IPS DF 6.9 (cell line): ENCODE results near the gene FBXW4.
A peak's percentile ranks its signal among the peaks of the same experiment; 100 is the strongest.
"Not testable (repeated sequence)": the region's sequence is repeated elsewhere in the genome, so short reads cannot be mapped to it uniquely, and the experiment has no call there.

Experiments
- DNase-seq: peaks from one replicate; pipeline ENCODE4 v3.0.0-alpha.2; 2013; ENCODE audit warnings: low read depth, low spot score
- H3K27ac ChIP-seq: one replicate; pipeline ENCODE4 v1.5.1; 2013; ENCODE audit warnings: low read length, control low read depth
- H3K27me3 ChIP-seq: 2 replicates; pipeline ENCODE4 v1.6.1; 2013; ENCODE audit warnings: mild to moderate bottlenecking, low read length; ENCODE audit not compliant: control insufficient read depth, insufficient read depth
- H3K36me3 ChIP-seq: 2 replicates; pipeline ENCODE4 v1.6.1; 2013; ENCODE audit warnings: low read length; ENCODE audit not compliant: control insufficient read depth, insufficient read depth
- H3K4me1 ChIP-seq: 2 replicates; pipeline ENCODE4 v1.6.1; 2013; ENCODE audit warnings: low read length; ENCODE audit not compliant: control insufficient read depth, insufficient read depth
- H3K4me3 ChIP-seq: 2 replicates; pipeline ENCODE4 v1.5.1; 2013; ENCODE audit warnings: mild to moderate bottlenecking, low read length
- H3K9me3 ChIP-seq: 2 replicates; pipeline ENCODE4 v1.6.1; 2013; ENCODE audit warnings: low read length, inconsistent platforms; ENCODE audit not compliant: control insufficient read depth, insufficient read depth
- WGBS: extraction: QIAGEN DNeasy Blood & Tissue Kit; methylation state at CpG from one replicate; pipeline ENCODE4 v1.1.7; 2013; ENCODE audit warnings: mixed read lengths, missing lambda C conversion rate; ENCODE audit not compliant: insufficient read length, insufficient coverage; 5-methylcytosine and 5-hydroxymethylcytosine counted together

Gene FBXW4

GRCh38 chr10:101611096-101611905, 83.7 kb downstream of the FBXW4 start:
- no peak overlapping the region for H3K4me3 ChIP-seq
- no peaks in the 10 kb centered on the region for H3K27me3 ChIP-seq
- no CpG with 5 or more reads among the region's 16 CpGs for WGBS
- H3K36me3 ChIP-seq: 0 out of 2 replicates have a peak, but pooled peaks cover 2% of the 10 kb centered on the region
- H3K9me3 ChIP-seq: no peaks in the 10 kb centered on the region
- H3K4me1 ChIP-seq: peaks cover 4% of the 10 kb centered on the region
- H3K27ac ChIP-seq: no peak overlapping the region
- DNase-seq: no peak

DNA sequence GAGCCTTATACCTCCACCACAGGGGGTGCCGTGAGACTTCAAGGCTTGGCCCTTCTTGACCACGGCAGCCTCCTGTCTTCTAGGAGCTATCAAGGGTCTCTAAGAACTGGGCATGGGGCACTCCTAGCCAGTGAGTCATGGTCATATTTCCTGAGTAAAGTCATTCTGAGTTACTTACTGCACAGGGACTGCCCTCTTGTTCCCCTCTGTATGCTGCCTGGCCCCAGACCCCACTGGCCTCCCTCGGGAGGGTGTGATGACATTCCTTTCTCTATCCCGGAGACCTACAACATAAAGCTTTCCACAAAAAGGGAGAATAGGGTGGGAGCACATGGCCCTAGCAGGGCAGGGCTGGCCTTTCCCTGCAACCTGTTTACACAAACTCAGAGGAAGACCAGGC, 85.5 kb downstream of the FBXW4 start:
- no peak for DNase-seq
- H3K4me3 ChIP-seq: no peak overlapping the region
- WGBS: no CpG with 5 or more reads among the region's 4 CpGs
- H3K27ac ChIP-seq: no peak overlapping the region
- H3K9me3 ChIP-seq: no peaks in the 10 kb centered on the region
- H3K4me1 ChIP-seq: no peaks in the 10 kb centered on the region
- H3K36me3 ChIP-seq: 0 out of 2 replicates have a peak, but pooled peaks cover 2% of the 10 kb centered on the region
- H3K27me3 ChIP-seq: no peaks in the 10 kb centered on the region

DNA sequence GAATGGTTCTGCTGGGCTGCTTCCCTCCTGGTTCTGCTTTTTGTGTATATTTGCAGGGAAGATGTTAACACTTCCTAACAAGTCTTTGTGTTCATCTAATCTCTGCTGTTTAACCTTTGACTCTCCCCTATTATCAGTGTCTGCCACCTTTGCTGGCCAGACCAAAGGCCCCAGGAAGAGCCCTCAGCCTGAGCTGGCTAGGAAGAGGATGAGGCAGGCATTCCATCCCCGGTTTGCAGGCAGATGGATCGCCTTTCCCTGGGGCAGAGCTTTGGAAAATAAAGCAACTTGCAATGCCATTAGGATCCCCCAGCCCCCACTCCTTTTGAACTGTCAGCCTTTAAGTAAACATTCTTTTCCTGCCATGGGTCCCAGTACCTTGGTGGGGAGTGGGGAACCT, 87.8 kb downstream of the FBXW4 start:
- no peak overlapping the region for H3K4me3 ChIP-seq
- H3K9me3 ChIP-seq: no peaks in the 10 kb centered on the region
- no peak overlapping the region for H3K27ac ChIP-seq
- no peak for DNase-seq
- WGBS: no CpG with 5 or more reads among the region's 2 CpGs
- H3K4me1 ChIP-seq: no peaks in the 10 kb centered on the region
- no peaks in the 10 kb centered on the region for H3K27me3 ChIP-seq
- H3K36me3 ChIP-seq: 0 out of 2 replicates have a peak, but pooled peaks cover 2% of the 10 kb centered on the region

DNA sequence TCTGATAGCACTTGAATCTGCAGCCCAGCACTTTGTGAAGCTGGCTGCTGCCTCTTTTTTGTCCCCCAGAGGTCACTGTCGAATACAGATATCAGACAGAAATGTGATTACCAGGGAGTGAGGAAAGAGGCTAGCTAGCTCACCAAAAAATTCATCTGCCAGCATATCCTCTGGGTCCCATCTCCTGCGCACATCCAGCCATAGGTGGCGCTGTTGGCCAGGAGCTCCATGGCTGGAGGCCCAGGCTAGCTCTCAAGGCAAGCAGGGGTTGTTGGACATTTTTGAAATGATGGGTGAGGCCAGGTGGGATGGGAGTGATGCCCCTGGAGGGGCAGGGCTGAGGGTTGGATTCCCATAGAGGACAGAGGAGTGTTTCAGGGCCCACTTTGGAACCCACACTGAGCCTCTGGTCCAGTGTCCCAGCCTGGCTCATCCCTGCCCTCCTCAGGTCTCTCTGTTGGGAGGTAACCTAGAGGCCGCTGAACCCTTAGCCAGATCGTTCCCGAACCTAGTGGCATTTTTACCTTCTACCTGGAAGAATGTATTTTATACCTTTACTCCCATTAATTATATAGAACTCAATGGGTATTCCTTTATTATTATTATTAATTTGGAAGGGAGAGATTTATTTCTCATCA, 92.1 kb downstream of the FBXW4 start:
- peak; percentile 89 for DNase-seq
- H3K27me3 ChIP-seq: no peaks in the 10 kb centered on the region
- no peak overlapping the region for H3K27ac ChIP-seq
- no peaks in the 10 kb centered on the region for H3K9me3 ChIP-seq
- no peaks in the 10 kb centered on the region for H3K4me1 ChIP-seq
- no peaks in the 10 kb centered on the region for H3K36me3 ChIP-seq
- no CpG with 5 or more reads among the region's 6 CpGs for WGBS
- H3K4me3 ChIP-seq: no peak overlapping the region

- H3K4me3 ChIP-seq: no peak overlapping the region
- DNase-seq: no peak
- H3K4me1 ChIP-seq: no peaks in the 10 kb centered on the region
- no peaks in the 10 kb centered on the region for H3K36me3 ChIP-seq
- no peaks in the 10 kb centered on the region for H3K27me3 ChIP-seq
- WGBS: no CpG with 5 or more reads among the region's 1 CpG
- H3K9me3 ChIP-seq: no peaks in the 10 kb centered on the region
- no peak overlapping the region for H3K27ac ChIP-seq
Observed at GRCh38 chr10:101601541-101601940, 93.4 kb downstream of the FBXW4 start.

DNA sequence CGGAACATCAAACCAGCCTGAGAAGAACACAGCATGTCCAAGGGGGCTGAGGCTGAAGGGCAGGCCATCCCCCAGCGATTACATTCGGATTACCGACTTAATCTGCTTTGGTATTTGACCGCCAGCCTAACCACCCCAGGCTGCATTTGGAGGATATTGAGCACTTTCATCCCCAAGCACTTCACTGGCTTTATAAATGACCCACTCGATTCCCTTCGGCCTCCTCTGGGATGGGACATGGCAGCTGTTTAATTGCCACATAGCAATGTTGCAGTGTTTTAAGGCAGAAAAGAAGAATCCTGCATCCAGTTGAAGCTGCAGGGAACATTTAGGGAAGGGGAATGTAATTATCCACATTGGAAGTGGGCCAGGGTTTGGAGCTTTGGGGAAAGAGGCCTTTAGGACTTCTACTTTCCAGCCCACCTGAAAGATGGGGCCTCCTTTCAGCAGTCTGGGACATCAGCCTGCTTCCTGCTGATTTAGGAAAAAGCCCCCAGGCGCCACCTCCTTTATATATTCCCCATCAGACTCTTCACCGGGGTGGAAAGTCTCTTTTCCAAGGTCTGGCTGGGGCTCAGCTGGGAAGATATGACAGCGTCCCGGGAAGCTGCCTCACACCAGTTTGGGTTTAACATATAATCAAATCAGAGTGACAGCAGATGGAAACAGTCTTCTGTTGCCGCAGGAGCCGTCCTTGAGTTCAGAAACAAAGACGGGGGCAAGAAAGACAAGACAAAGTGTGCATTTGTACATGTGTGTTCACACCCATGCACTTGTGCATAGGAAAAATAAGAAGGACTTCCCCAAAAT, 97.7 kb downstream of the FBXW4 start:
- no peaks in the 10 kb centered on the region for H3K4me1 ChIP-seq
- no peak overlapping the region for H3K27ac ChIP-seq
- no peaks in the 10 kb centered on the region for H3K27me3 ChIP-seq
- DNase-seq: no peak
- no peak overlapping the region for H3K4me3 ChIP-seq
- no CpG with 5 or more reads among the region's 14 CpGs for WGBS
- H3K9me3 ChIP-seq: no peaks in the 10 kb centered on the region
- no peaks in the 10 kb centered on the region for H3K36me3 ChIP-seq

DNA sequence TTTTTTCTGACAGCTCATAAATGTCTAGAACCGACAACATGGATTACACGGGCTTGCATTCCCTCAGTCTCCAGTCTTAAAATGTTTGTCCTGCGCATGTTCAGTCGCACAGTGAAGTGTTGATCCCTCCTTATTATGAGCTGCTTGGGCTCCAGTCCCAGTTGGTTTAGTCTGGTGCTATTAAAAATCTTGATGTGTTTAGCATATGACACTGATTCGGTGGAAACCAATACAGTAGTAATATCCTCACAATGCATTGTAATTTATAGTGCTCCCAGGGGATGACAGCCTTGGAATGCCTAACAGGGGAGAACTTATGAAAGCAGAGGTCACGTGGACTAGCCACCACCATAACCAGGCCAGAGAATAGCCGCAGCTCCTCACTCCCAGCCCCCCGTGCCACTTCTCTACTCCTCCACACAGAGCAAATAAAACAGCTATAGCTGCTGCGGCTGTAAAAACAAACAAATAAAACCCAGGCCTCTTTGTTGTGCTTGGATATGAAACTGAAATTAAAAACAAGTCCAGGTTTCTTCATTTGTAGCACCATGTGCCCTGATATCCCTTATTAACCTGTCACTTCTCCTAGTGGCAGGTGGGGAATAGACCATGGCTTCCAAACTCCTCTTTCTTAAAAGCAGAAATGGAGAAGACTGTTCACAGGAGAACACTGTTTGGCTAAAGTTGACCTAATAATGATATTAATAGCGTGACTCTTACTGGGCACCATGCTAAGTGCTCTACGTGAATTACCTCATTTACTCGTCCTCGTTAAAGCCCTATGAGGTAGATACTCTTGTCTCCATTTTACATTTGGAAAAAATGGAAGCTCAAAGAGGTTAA, 99.2 kb downstream of the FBXW4 start:
- DNase-seq: no peak
- Histone ChIP-seq H3K9me3 (no peaks in the 10 kb centered on the region), H3K4me1 (no peaks in the 10 kb centered on the region), H3K36me3 (no peaks in the 10 kb centered on the region), H3K4me3 (no peak overlapping the region), H3K27ac (no peak overlapping the region), H3K27me3 (no peaks in the 10 kb centered on the region)
- no CpG with 5 or more reads among the region's 13 CpGs for WGBS

GRCh38 chr10:101593331-101593730, 101.6 kb downstream of the FBXW4 start:
- WGBS: no CpG with 5 or more reads among the region's 2 CpGs
- H3K9me3 ChIP-seq, H3K36me3 ChIP-seq, H3K27ac ChIP-seq, H3K27me3 ChIP-seq, H3K4me1 ChIP-seq, H3K4me3 ChIP-seq, DNase-seq: not testable (repeated sequence)

- WGBS: no CpG with 5 or more reads among the region's 5 CpGs
- Histone ChIP-seq H3K9me3 (no peaks in the 10 kb centered on the region), H3K4me1 (no peaks in the 10 kb centered on the region), H3K4me3 (no peak overlapping the region), H3K36me3 (no peaks in the 10 kb centered on the region), H3K27ac (no peak overlapping the region), H3K27me3 (no peaks in the 10 kb centered on the region)
- no peak for DNase-seq
Observed at GRCh38 chr10:101588879-101589278, 106.1 kb downstream of the FBXW4 start.
